ENCODE results near the gene ZNF181. TPM values are rescaled to one million over a fixed set of nuclear protein-coding genes. Genes with fewer than 3 reads are reported as not detected.

Gene ZNF181
- total and polyA plus RNA-seq, 2 of the 8 experiments (the other 6 are each of a cell fraction or from before 2014, with no cell fraction given), result 2.8 to 7.5 TPM

DNA sequence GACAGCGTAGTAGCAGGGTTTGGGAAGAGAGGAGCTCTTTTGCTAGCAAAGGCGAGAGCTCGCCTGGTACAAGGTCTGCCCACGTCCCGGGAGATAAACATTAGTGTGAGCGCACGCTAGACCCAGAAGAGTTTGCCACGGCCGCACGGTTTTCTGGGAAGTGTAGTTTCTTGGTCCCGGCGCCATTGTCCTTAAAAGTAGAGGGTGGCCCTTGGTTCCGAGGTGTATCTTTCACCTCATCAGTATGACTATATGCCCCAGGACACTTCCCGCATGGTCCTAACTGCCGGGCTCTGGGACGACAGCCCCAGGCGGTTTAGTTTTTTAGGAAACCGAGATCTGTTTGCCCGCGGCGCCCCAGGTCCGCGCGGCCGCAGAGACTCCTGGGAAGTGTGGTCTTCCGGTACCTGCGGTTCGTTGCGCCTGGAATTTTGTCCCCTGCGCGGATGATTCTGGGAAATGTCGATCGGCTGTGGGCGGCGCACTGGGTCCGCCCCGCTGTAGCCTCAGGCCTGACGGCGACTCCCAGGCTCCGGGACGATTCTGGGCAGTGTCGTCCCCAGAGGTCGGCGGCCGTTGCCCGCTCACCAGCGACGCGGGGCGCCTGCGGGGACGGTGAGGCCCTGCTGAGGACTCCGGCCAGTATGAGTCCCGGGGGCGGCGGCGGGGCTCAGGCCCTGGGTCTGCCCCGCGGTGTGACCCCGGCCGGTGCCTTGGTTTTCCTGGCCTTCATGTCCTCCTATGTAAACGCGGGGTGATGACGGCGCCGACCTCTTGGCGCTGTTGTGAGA lies at the start of gene ZNF181 (continued):
- TF ChIP-seq, protein P1, sequence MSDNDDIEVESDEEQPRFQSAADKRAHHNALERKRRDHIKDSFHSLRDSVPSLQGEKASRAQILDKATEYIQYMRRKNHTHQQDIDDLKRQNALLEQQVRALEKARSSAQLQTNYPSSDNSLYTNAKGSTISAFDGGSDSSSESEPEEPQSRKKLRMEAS (IDR thresholded peaks at IDR 0.05), result no peak
- TF ChIP-seq SP1 (IDR thresholded peaks at IDR 0.05; ENCODE audit: low read depth, low read length) (no peak), CHD7 (IDR thresholded peaks at IDR 0.05; ENCODE audit: insufficient replicate concordance, low read length) (no peak), RXRA (IDR thresholded peaks at IDR 0.05; ENCODE audit: insufficient read depth, low read depth, low read length) (no peak), CBX8 (IDR thresholded peaks at IDR 0.05; ENCODE audit: borderline replicate concordance, low read depth, low read length) (no peak), RBBP5 (IDR thresholded peaks at IDR 0.05; ENCODE audit: borderline replicate concordance, low read depth, low read length) (peak; percentile 61; the same call in 1 of the 2 replicates), EGR1 (IDR thresholded peaks at IDR 0.05; ENCODE audit: borderline replicate concordance, low read depth, low read length) (no peak), SIX5 (IDR thresholded peaks at IDR 0.05; ENCODE audit: low read depth, low read length) (peak; percentile 44), NANOG (IDR thresholded peaks at IDR 0.05; ENCODE audit: insufficient read depth, low read depth, low read length, poor library complexity, severe bottlenecking) (peak; percentile 14), KDM1A (IDR thresholded peaks at IDR 0.05; ENCODE audit: borderline replicate concordance, low read length) (no peak)
